Measurements from ENCODE around the gene FAHD2A. TPM values are rescaled to one million over a fixed set of nuclear protein-coding genes. Genes with fewer than 3 reads are reported as not detected.
"Not testable (repeated sequence)": the region's sequence is repeated elsewhere in the genome, so short reads cannot be mapped to it uniquely, and the experiment has no call there.

The FAHD2A gene
- total RNA-seq, 1 donor from 2014 or later: 41.6 TPM

DNA sequence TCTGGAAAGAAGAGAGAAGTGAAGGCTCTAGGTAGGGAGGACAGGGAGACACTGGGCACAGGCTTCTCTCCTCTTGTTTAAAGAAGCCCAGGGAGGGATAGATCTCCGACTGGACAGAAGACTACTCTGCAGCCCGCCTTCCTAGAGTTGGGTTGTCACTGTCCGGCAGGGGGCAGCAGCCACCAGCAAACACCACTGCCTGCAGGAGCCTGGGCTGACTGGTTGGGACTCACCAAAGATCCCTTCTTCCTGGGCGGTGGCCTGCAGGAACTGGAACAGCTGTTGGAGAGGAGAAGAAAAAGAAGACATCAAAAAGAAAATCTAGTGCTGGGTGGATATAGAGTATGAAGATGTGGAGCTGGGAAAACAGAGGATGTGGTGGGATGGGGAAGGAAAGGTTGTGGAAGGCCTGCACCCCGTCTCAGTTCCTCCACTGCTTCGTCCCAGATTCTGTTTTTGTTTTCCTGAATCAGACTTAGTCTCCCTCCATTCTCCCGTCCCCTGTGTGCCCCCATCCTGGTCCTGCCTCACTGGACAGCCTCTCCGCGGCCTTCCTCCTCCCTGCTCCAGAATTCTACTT is 11.6 kb downstream of the FAHD2A start:
- ATAC-seq: peak; percentile 94
- intact Hi-C loops (cut with DNase I): loop anchor here (5.0 kb wide), 1 partner anchor 313 kb away; no protein-coding TSS in a partner anchor
- DNase-seq (ENCODE audit: missing footprints): peak; percentile 85

- peak; percentile 33 for ATAC-seq
- intact Hi-C loops (cut with DNase I); DNase-seq (ENCODE audit: missing footprints): not testable (repeated sequence)
Measured at GRCh38 chr2:95415138-95415537, 12.6 kb downstream of the FAHD2A start.

DNA sequence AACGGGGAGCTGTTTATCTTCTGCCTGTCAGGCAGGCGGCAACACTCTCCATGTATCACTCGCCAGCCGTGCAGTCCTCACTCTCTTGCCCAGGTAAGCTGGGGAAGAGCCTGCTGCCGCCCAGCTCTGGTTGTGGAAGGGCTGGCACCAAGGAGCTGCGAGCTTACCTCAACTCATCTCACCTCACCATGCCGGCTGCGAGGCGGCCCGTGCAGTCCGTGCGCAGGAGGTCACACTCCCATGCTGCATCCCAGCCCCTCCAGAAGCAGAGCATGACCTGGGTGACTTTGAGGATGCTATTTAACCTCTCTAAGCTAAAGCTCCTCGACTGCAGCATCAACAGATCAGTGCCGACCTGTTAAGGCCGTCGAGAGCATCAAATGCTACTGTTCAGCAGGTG is 13.1 kb downstream of the FAHD2A start:
- intact Hi-C loops (cut with DNase I); DNase-seq (ENCODE audit: missing footprints); ATAC-seq: not testable (repeated sequence)

- intact Hi-C loops (cut with DNase I); DNase-seq (ENCODE audit: missing footprints); ATAC-seq: not testable (repeated sequence)
Measured at GRCh38 chr2:95427196-95427867, 24.8 kb downstream of the FAHD2A start.

GRCh38 chr2:95429748-95430467 is 27.4 kb downstream of the FAHD2A start:
- ATAC-seq: peak; percentile 72
- intact Hi-C loops (cut with DNase I); DNase-seq (ENCODE audit: missing footprints): not testable (repeated sequence)

DNA sequence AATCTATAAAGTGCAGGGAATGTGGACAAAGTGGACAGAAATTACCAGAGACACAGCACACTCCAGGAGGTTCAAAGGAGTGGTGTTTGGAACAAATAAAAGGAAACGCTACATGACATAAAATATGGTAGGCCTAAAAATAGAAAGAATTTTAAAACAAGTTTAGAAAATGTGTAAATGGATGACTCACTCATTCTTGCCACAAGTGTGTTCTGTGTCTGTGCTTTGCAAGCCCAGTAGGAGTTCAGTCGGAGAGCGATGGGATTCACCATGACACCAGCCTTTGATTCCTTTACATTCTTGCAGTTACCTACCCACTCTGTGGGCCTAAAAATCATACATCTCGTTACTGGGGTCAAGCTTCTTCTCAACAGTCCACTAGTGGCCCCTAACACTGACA is 30.9 kb downstream of the FAHD2A start:
- intact Hi-C loops (cut with DNase I); DNase-seq (ENCODE audit: missing footprints); ATAC-seq: not testable (repeated sequence)

GRCh38 chr2:95433973-95434372 is 31.5 kb downstream of the FAHD2A start:
- intact Hi-C loops (cut with DNase I); ATAC-seq; DNase-seq (ENCODE audit: missing footprints): not testable (repeated sequence)

DNA sequence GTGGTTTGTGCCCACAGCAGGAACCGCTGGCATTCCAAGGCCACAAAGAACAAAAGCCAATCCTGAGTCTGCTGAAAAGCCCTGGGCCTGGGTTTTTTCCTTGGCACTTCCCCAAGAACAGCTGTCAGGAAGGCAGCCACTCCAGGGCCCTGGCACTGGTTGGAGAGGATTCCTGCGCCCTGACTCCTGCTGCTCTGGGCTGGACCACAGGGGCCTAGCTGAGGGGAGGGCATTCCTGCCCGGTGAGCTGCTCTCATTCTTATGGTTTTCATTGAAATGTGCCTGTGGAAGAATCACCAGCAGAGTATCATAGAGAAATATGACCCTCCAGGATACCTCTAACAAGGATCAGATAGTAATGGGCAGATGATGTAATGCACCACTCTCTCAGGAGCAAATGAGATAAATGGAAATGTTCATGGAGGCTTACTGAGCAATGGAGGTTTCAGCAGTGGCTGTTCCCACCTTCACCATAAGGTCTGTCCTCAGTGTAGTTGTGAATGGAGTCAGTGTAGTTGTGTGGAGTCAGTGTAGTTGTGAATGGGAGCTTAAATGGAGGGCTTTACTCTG is 32.1 kb downstream of the FAHD2A start:
- DNase-seq (ENCODE audit: missing footprints): not testable (repeated sequence)
- ATAC-seq: peak; percentile 84

DNA sequence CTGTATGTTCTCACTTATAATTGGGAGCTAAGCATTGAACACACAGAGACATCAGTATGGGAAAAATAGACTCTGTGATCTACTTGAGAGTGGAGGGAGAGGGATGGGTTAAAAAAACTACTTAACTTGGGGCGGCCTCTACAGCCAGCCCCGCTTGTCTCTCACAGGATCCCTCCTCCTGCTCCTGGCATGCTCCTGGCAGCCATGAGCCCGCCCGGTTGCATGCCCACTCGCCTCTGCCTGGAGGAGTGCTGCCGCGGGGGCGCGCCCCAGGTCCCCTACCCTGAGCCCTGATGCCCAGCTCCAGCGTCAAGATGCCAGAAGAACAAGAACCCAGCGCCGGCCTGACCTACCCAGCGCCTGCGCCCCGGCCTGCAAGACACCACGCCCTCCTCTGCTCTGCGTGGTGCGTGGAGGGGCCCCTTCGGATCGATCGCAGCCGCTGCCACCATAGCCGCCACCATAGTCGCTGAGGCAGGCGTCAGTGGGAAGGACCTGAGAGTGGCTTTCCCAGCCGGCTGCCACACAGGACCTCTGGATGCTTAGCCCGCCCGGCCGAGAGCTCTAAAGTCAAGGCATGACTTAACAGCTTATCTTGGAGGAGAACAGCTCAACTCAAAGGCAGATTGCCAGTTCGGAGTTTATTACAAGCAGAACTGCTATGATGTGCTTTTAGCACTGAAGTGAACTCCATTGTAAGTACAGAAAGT is 32.8 kb downstream of the FAHD2A start:
- ATAC-seq: peak; percentile 58
- intact Hi-C loops (cut with DNase I); DNase-seq (ENCODE audit: missing footprints): not testable (repeated sequence)

More for the DNA sequence above, 32.1 kb downstream of the FAHD2A start:
- intact Hi-C loops (cut with DNase I): not testable (repeated sequence)

DNA sequence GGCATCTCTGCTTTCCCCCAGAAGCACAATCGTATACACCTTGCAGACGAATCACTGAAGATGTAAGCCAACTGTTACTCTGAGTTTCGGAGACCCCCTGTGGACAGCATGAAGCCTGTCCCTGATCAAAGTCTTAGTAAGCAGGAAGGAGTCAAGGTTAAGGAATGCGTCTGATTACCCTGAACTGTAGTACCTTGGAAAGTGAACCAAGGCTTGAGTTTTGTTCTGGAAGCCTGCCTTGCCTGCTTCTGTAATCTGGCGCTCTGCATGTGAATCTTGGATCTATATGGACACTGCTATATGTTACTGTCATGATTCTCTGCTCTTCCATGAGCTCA is 33.3 kb downstream of the FAHD2A start:
- DNase-seq (ENCODE audit: missing footprints); intact Hi-C loops (cut with DNase I); ATAC-seq: not testable (repeated sequence)

DNA sequence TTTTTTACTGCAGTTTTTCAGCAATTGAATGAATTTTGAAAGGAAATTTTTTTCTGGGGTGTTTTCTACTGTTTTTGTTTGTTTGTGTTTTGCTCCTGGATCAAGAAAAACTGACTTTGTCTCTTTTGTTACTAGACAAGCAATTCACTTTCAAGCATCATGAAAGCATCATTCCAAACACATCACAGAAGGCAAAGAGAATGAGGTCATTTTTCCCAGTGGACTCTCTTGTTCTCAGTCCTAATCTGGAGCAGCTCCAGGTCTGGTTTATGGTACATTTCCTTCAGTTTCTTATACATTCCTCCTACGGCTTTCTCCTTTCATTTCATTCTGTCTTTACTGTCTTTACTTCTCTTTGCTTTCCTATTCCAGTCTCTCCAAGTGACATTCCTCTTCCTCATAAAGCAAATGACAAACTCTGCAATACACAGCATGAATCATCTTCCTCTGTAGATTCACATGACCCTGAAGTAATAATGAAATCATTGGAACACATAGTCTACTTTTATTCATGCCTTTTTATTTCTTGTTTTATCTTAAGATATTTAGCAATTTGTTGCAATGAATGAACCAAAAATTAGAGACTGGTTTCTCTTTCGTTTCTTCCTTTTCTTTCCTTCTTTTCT is 40.1 kb downstream of the FAHD2A start:
- intact Hi-C loops (cut with DNase I); DNase-seq (ENCODE audit: missing footprints): not testable (repeated sequence)
- peak; percentile 64 for ATAC-seq

- ATAC-seq: peak; percentile 64
Measured at GRCh38 chr2:95445317-95445716, 42.8 kb downstream of the FAHD2A start.

GRCh38 chr2:95463292-95463691 is 60.8 kb downstream of the FAHD2A start:
- DNase-seq (ENCODE audit: missing footprints); intact Hi-C loops (cut with DNase I); ATAC-seq: not testable (repeated sequence)

More at GRCh38 chr2:95445317-95445716, 42.8 kb downstream of the FAHD2A start:
- intact Hi-C loops (cut with DNase I); DNase-seq (ENCODE audit: missing footprints): not testable (repeated sequence)

Other genes with a start within 250 kb of the FAHD2A start
- gene ZNF514, start 242.9 kb upstream of the FAHD2A start, total RNA-seq: 15.3 TPM
- gene ZNF2, start 236.9 kb upstream of the FAHD2A start, total RNA-seq: 4.3 TPM
- gene ZNF892, start 195.2 kb upstream of the FAHD2A start, total RNA-seq: 2.5 TPM
- 0.32 TPM for gene PROM2, start 128.3 kb upstream of the FAHD2A start, total RNA-seq
- gene KCNIP3, start 105.4 kb upstream of the FAHD2A start, total RNA-seq: 8.7 TPM
- not detected for gene TRIM43B, start 82.0 kb downstream of the FAHD2A start, total RNA-seq
- gene TRIM43, start 189.3 kb downstream of the FAHD2A start, total RNA-seq: not detected

Measured in Right ventricle myocardium inferior (tissue), 1 donor.